Upper lobe of left lung (tissue), 4 donors: ENCODE measurements around the gene PNPT1.

Experiments used
- EP300 ChIP-seq, 4 donors: sonication (generic); formaldehyde crosslinking; IDR thresholded peaks; one replicate each; pipeline ENCODE4 v1.5.1; 2017; ENCODE audit warnings: antibody characterized with exemption in 4 of 4, control low read depth in 2 of 4
- POLR2AphosphoS5 ChIP-seq, 2 donors: sonication (generic); formaldehyde crosslinking; IDR thresholded peaks; one replicate each; pipeline ENCODE4 v1.5.1; 2017; ENCODE audit warnings: antibody characterized with exemption in 2 of 2
- TF ChIP-seq, protein P1 (sequence below), 6 experiments: fragments of 450-650 bp in 4 of 6; fragments of 200-600 bp in 2 of 6; sonication (generic) in 2 of 6; IDR thresholded peaks; one replicate each; pipeline ENCODE4 v1.5.1; 2016 to 2019; ENCODE audit warnings: antibody characterized with exemption in 6 of 6

DNA sequence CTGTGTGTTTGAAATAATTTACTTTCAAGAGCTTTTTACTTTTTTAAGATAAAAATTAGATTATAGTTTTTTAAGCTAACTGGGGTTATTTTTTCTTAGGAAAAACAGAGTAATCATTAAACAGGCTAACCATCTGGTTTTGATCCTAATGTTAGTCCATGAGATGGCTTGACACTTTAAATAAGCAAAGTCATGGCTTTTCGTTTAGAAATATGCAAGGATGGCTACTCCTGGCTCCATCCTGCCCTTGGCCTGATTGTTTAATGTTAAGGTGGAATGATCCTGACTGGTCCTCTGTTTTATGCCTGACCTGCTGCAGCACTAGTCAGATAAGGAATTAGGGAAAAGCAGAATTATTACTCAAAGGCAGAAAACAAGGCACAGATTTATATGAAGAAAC is 39.7 kb upstream of the PNPT1 start:
- TF ChIP-seq, protein P1, sequence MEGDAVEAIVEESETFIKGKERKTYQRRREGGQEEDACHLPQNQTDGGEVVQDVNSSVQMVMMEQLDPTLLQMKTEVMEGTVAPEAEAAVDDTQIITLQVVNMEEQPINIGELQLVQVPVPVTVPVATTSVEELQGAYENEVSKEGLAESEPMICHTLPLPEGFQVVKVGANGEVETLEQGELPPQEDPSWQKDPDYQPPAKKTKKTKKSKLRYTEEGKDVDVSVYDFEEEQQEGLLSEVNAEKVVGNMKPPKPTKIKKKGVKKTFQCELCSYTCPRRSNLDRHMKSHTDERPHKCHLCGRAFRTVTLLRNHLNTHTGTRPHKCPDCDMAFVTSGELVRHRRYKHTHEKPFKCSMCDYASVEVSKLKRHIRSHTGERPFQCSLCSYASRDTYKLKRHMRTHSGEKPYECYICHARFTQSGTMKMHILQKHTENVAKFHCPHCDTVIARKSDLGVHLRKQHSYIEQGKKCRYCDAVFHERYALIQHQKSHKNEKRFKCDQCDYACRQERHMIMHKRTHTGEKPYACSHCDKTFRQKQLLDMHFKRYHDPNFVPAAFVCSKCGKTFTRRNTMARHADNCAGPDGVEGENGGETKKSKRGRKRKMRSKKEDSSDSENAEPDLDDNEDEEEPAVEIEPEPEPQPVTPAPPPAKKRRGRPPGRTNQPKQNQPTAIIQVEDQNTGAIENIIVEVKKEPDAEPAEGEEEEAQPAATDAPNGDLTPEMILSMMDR (IDR thresholded peaks at IDR 0.05) = no peak
- TF ChIP-seq EP300 (IDR thresholded peaks at IDR 0.05) = no peak
- no peak for TF ChIP-seq POLR2AphosphoS5 (IDR thresholded peaks at IDR 0.05)
